Kidney (tissue), 14 donors: ENCODE measurements around the gene LRRTM2. TPM values are rescaled to one million over a fixed set of nuclear protein-coding genes. Genes with fewer than 3 reads are reported as not detected.

ENCODE experiments used
- DNase-seq, 5 donors: peaks; one replicate each; pipeline ENCODE4 v3.0.0-alpha.2; 2013 to 2020
- FAIRE-seq: peaks from 2 replicates; lab custom pipeline; 2012; peaks lifted over from hg19 to GRCh38; lab: Jason Lieb, UNC
- H3K27ac ChIP-seq, 2 donors: one replicate each; pipeline ENCODE4 v1.7.0; 2013; ENCODE audit warnings: low read depth in 2 of 2, low read length in 2 of 2, inconsistent platforms in 1 of 2
- H3K27me3 ChIP-seq: one replicate; pipeline ENCODE4 v1.7.1; 2013; ENCODE audit warnings: low read length, inconsistent platforms; ENCODE audit not compliant: control insufficient read depth, insufficient read depth
- H3K36me3 ChIP-seq, 3 donors: one replicate each; pipeline versions ENCODE4 v1.7.0 to v1.7.1; 2013; ENCODE audit warnings: low read length in 3 of 3, control low read depth in 1 of 3, inconsistent platforms in 1 of 3; ENCODE audit not compliant: insufficient read depth in 3 of 3, control insufficient read depth in 2 of 3
- H3K4me1 ChIP-seq, 3 donors: one replicate each; pipeline versions ENCODE4 v1.7.0 to v1.7.1; 2013; ENCODE audit warnings: low read length in 3 of 3, inconsistent platforms in 1 of 3, low read depth in 1 of 3; ENCODE audit not compliant: control insufficient read depth in 2 of 3, insufficient read depth in 2 of 3
- H3K4me3 ChIP-seq, 3 donors: one replicate each; pipeline versions ENCODE4 v1.7.0 to v1.8.1; 2013; ENCODE audit warnings: low read length in 3 of 3, control low read depth in 1 of 3, inconsistent platforms in 1 of 3
- H3K9ac ChIP-seq, 3 donors: one replicate each; pipeline versions ENCODE4 v1.7.0 to v1.7.1; 2013; ENCODE audit warnings: low read length in 3 of 3, control low read depth in 1 of 3, inconsistent platforms in 1 of 3
- H3K9me3 ChIP-seq, 3 donors: one replicate each; pipeline versions ENCODE4 v1.7.0 to v1.7.1; 2013; ENCODE audit warnings: low read length in 3 of 3, control low read depth in 1 of 3, inconsistent platforms in 1 of 3; ENCODE audit not compliant: control insufficient read depth in 2 of 3, insufficient read depth in 1 of 3
- CTCF ChIP-seq: IDR thresholded peaks from 3 replicates; pipeline ENCODE4 v1.5.1; 2012; ENCODE audit warnings: mild to moderate bottlenecking, moderate library complexity, borderline replicate concordance; ENCODE audit not compliant: insufficient read depth; ENCODE audit errors: extremely low read depth
- intact Hi-C: fragments of 100-400 bp; cut with DNase I; formaldehyde crosslinking; loops from one replicate; pipeline ENCODE4 v1.11.1; 2022
- polyA plus RNA-seq: library from polyadenylated mRNA; stranded (reverse); fragments of 350-450 nt; fragmentation: Illumina TruSeq; extraction: RNeasy Lipid Tissue Mini Kit (QIAGEN cat#74804); gene quantifications from one replicate; pipeline ENCODE4 v1.2.3, GENCODE V29; 2014; ENCODE audit warnings: low read depth, low replicate concordance; ENCODE audit not compliant: insufficient read depth
- total RNA-seq: library from RNA; stranded (reverse); fragmentation: NEBNext Ultra II Directional; extraction: Animal tissue kit (Norgen Biotek cat#: 25700); gene quantifications from one replicate; pipeline ENCODE4 v1.2.1, GENCODE V29; 2021
- donor health status: control.
- donor health status: control.
- donor health status: control.
- donor health status: control.
- donor health status: control.
- donor health status: DM: yes; HTN: yes; CAD: no.
- donor health status: Normal renal cell carcinoma (clear cell type).

Gene LRRTM2
- total and polyA plus RNA-seq, 2 donors from 2014 or later, result 0.03 TPM; not detected in 1

- DNase-seq (no peak), FAIRE-seq (no peak)
- Histone ChIP-seq H3K4me1 (peaks cover 3 to 8% (median 7%) of the 10 kb centered on the region in 3 donors), H3K9ac (no peak overlapping the region), H3K27me3 (no peaks in the 10 kb centered on the region), H3K36me3 (no peaks in the 10 kb centered on the region), H3K4me3 (no peak overlapping the region), H3K9me3 (no peaks in the 10 kb centered on the region), H3K27ac (no peak overlapping the region)
- TF ChIP-seq CTCF, result no peak
- intact Hi-C loops, result no loop called here
Observed at GRCh38 chr5:138869038-138869437, 6.1 kb downstream of the LRRTM2 start.

- no peak overlapping the region for H3K27ac ChIP-seq
- H3K4me3 ChIP-seq, result no peak overlapping the region
- peaks cover 0 to 6% (median 0%) of the 10 kb centered on the region in 3 donors for H3K9me3 ChIP-seq
- no peak for FAIRE-seq
- intact Hi-C loops, result no loop called here
- no peaks in the 10 kb centered on the region for H3K36me3 ChIP-seq
- DNase-seq, result no peak
- peaks cover 3 to 8% (median 4%) of the 10 kb centered on the region in 3 donors for H3K4me1 ChIP-seq
- no peaks in the 10 kb centered on the region for H3K27me3 ChIP-seq
- no peak for TF ChIP-seq CTCF
- no peak overlapping the region for H3K9ac ChIP-seq
Observed at GRCh38 chr5:138867011-138867410, 8.1 kb downstream of the LRRTM2 start.

GRCh38 chr5:138853132-138853531 is 22.0 kb downstream of the LRRTM2 start:
- Histone ChIP-seq H3K4me1 (peaks cover 0 to 8% (median 7%) of the 10 kb centered on the region in 3 donors), H3K27ac (no peak overlapping the region), H3K27me3 (no peaks in the 10 kb centered on the region), H3K9ac (no peak overlapping the region), H3K36me3 (no peaks in the 10 kb centered on the region), H3K4me3 (no peak overlapping the region), H3K9me3 (no peaks in the 10 kb centered on the region)
- intact Hi-C loops, result no loop called here
- no peak for FAIRE-seq
- no peak for DNase-seq
- TF ChIP-seq CTCF, result no peak

- no peak for FAIRE-seq
- intact Hi-C loops, result no loop called here
Observed at GRCh38 chr5:138850865-138851435, 24.2 kb downstream of the LRRTM2 start.

More at GRCh38 chr5:138850865-138851435, 24.2 kb downstream of the LRRTM2 start:
- no peak overlapping the region for H3K27ac ChIP-seq
- no peaks in the 10 kb centered on the region for H3K36me3 ChIP-seq
- H3K27me3 ChIP-seq, result no peaks in the 10 kb centered on the region
- H3K4me1 ChIP-seq, result peaks cover 0 to 8% (median 7%) of the 10 kb centered on the region in 3 donors
- H3K9me3 ChIP-seq, result no peaks in the 10 kb centered on the region
- no peak overlapping the region for H3K9ac ChIP-seq
- DNase-seq, result no peak
- TF ChIP-seq CTCF, result no peak
- no peak overlapping the region for H3K4me3 ChIP-seq
